GM18858 (cell line): ENCODE results near the gene HPN.
"Not testable (repeated sequence)": the region's sequence is repeated elsewhere in the genome, so short reads cannot be mapped to it uniquely, and the experiment has no call there.

Experiments used
- ATAC-seq: cut with Tn5 transposase; IDR thresholded peaks from one replicate; pipeline ENCODE4 v1.9.1; 2021; ENCODE audit not compliant: unreplicated experiment

Gene HPN

GRCh38 chr19:35008891-35009341, 32.6 kb upstream of the HPN start:
- no peak for ATAC-seq

- ATAC-seq, result no peak
These were observed 31.8 kb upstream of the HPN start for GRCh38 chr19:35009424-35010415.

- no peak for ATAC-seq
These were observed 30.3 kb upstream of the HPN start for GRCh38 chr19:35011091-35011689.

- ATAC-seq, result no peak
These were observed 29.5 kb upstream of the HPN start for GRCh38 chr19:35011737-35012682.

- no peak for ATAC-seq
These were observed 28.3 kb upstream of the HPN start for GRCh38 chr19:35013041-35013819.

- no peak for ATAC-seq
These were observed 27.4 kb upstream of the HPN start for GRCh38 chr19:35013820-35014754.

- not testable (repeated sequence) for ATAC-seq
These were observed 26.7 kb upstream of the HPN start for GRCh38 chr19:35014774-35015173.

GRCh38 chr19:35015270-35015953, 26.1 kb upstream of the HPN start:
- ATAC-seq, result no peak

GRCh38 chr19:35015954-35016351, 25.6 kb upstream of the HPN start:
- ATAC-seq, result no peak

- ATAC-seq, result no peak
These were observed 24.0 kb upstream of the HPN start for GRCh38 chr19:35017507-35017906.

- no peak for ATAC-seq
These were observed 23.1 kb upstream of the HPN start for GRCh38 chr19:35018379-35018778.

GRCh38 chr19:35019144-35019543, 22.4 kb upstream of the HPN start:
- ATAC-seq, result no peak

- no peak for ATAC-seq
These were observed 20.5 kb upstream of the HPN start for GRCh38 chr19:35021016-35021415.

- no peak for ATAC-seq
These were observed 19.9 kb upstream of the HPN start for GRCh38 chr19:35021596-35021995.

- no peak for ATAC-seq
These were observed 19.1 kb upstream of the HPN start for GRCh38 chr19:35022460-35022859.

- no peak for ATAC-seq
These were observed 18.1 kb upstream of the HPN start for GRCh38 chr19:35023428-35023827.

- ATAC-seq, result no peak
These were observed 17.4 kb upstream of the HPN start for GRCh38 chr19:35024095-35024494.

- no peak for ATAC-seq
These were observed 15.6 kb upstream of the HPN start for GRCh38 chr19:35025969-35026368.

- ATAC-seq, result no peak
These were observed 15.1 kb upstream of the HPN start for GRCh38 chr19:35026418-35026817.
